GM12878 (cell line): ENCODE results near the gene NEK1. TPM values are rescaled to one million over a fixed set of nuclear protein-coding genes. Genes with fewer than 3 reads are reported as not detected.

Experiments used
- ATAC-seq: fragments of 200-7000 bp; cut with Tn5 transposase; 3 replicates; pipeline ENCODE4 v1.9.1; 2020; ENCODE audit warnings: mild to moderate bottlenecking, moderate library complexity
- BruUV-seq: library from RNA; stranded (reverse); fragments of 400-500 nt; replicated peaks from 2 replicates; lab custom pipeline; 2021; lab: Mats Ljungman, UMichigan
- CTCF ChIA-PET: fragments of 300-600 bp; sonication (Branson Sonifier 250); formaldehyde crosslinking; extraction: SDS; loops from one replicate; lab custom pipeline; 2021; ENCODE audit warnings: inconsistent platforms; lab: Yijun Ruan, JAX
- POLR2A ChIA-PET: fragments of 350-600 bp; formaldehyde crosslinking; extraction: SDS; loops from one replicate; lab custom pipeline; 2021; ENCODE audit warnings: inconsistent platforms; lab: Charles Lee
- RAD21 ChIA-PET: fragments of 300-600 bp; sonication (Branson Sonifier 250); formaldehyde crosslinking; loops from one replicate; lab custom pipeline; 2023; ENCODE audit warnings: antibody characterized with exemption; ENCODE audit not compliant: unreplicated experiment; lab: Charles Lee
- SMC1A ChIA-PET: fragments of 300-600 bp; sonication (Branson Sonifier 250); formaldehyde crosslinking; loops from one replicate; lab custom pipeline; 2023; ENCODE audit not compliant: unreplicated experiment, uncharacterized antibody; lab: Charles Lee
- DNase-seq: peaks from one replicate; pipeline ENCODE4 v3.0.0-alpha.2; 2011; ENCODE audit warnings: low read depth, low spot score
- FAIRE-seq: peaks from 3 replicates; lab custom pipeline; 2011; peaks lifted over from hg19 to GRCh38; lab: Jason Lieb, UNC
- H2AFZ ChIP-seq: 2 replicates; pipeline ENCODE4 v1.6.0; 2011; ENCODE audit warnings: low read depth, low read length, control low read depth; ENCODE audit not compliant: control insufficient read depth
- H3K27ac ChIP-seq: 2 replicates; pipeline ENCODE4 v1.5.1; 2011; ENCODE audit warnings: control low read depth; ENCODE audit not compliant: control insufficient read depth, insufficient read depth
- H3K27me3 ChIP-seq, 2 experiments: replicated peaks in 1 of 2; 2 replicates each; pipeline versions ENCODE4 v1.6.0 to v1.6.1; 2011; ENCODE audit warnings: low read length in 1 of 2; ENCODE audit not compliant: control insufficient read depth in 2 of 2, insufficient read depth in 2 of 2
- H3K36me3 ChIP-seq, 2 experiments: 2 replicates each; pipeline ENCODE4 v1.5.1; 2011; ENCODE audit warnings: low read length in 1 of 2; ENCODE audit not compliant: control insufficient read depth in 2 of 2, insufficient read depth in 2 of 2
- H3K4me1 ChIP-seq: 2 replicates; pipeline ENCODE4 v1.6.1; 2011; ENCODE audit warnings: mild to moderate bottlenecking, low read length, moderate library complexity, mixed read lengths; ENCODE audit not compliant: control insufficient read depth, insufficient read depth
- H3K4me2 ChIP-seq: 2 replicates; pipeline ENCODE4 v1.6.0; 2011; ENCODE audit warnings: control low read depth; ENCODE audit not compliant: control insufficient read depth, insufficient read depth
- H3K4me3 ChIP-seq: fragments of 200-600 bp; sonication (generic); 2 replicates; pipeline ENCODE4 v1.5.1; 2016
- H3K79me2 ChIP-seq: 2 replicates; pipeline ENCODE4 v1.6.0; 2011; ENCODE audit warnings: low read length; ENCODE audit not compliant: control insufficient read depth, insufficient read depth
- H3K9ac ChIP-seq: 2 replicates; pipeline ENCODE4 v1.8.0; 2011; ENCODE audit warnings: low read length, control low read depth, mixed read lengths; ENCODE audit not compliant: control insufficient read depth, insufficient read depth
- H3K9me3 ChIP-seq: replicated peaks from 3 replicates; pipeline ENCODE4 v1.5.1; 2011; ENCODE audit warnings: mild to moderate bottlenecking, low read length; ENCODE audit not compliant: control insufficient read depth, insufficient read depth
- H4K20me1 ChIP-seq: 2 replicates; pipeline ENCODE4 v1.6.0; 2011; ENCODE audit not compliant: control insufficient read depth, insufficient read depth
- EZH2 ChIP-seq: IDR thresholded peaks from 2 replicates; pipeline ENCODE4 v1.6.1; 2012; ENCODE audit warnings: low read depth, mild to moderate bottlenecking, control low read depth, inconsistent platforms, low read length, borderline replicate concordance; ENCODE audit not compliant: control insufficient read depth
- KLF5 ChIP-seq: fragments of 450-650 bp; IDR thresholded peaks from 2 replicates; pipeline ENCODE4 v1.6.1; 2014; ENCODE audit warnings: mild to moderate bottlenecking; ENCODE audit not compliant: partially characterized antibody
- MEF2A ChIP-seq: IDR thresholded peaks from 2 replicates; pipeline ENCODE4 v1.6.1; 2011; ENCODE audit warnings: low read depth, mild to moderate bottlenecking, low read length, moderate library complexity; ENCODE audit not compliant: insufficient read depth
- NFYA ChIP-seq: IDR thresholded peaks from 2 replicates; pipeline ENCODE4 v1.6.1; 2011; ENCODE audit warnings: low read depth, mild to moderate bottlenecking, low read length, improper control_type of control experiment, borderline replicate concordance
- NRF1 ChIP-seq: conservative IDR thresholded peaks from 2 replicates; pipeline ENCODE4 v1.6.1; 2011; ENCODE audit warnings: mild to moderate bottlenecking, low read depth, low read length, improper control_type of control experiment
- RBBP5 ChIP-seq: fragments of 200-600 bp; sonication (generic); conservative IDR thresholded peaks from 2 replicates; pipeline ENCODE4 v1.6.1; 2016
- SMC3 ChIP-seq: IDR thresholded peaks from 2 replicates; pipeline ENCODE4 v1.6.1; 2011; ENCODE audit warnings: low read length, improper control_type of control experiment, borderline replicate concordance
- STAT1 ChIP-seq: fragments of 450-650 bp; conservative IDR thresholded peaks from 2 replicates; pipeline ENCODE4 v1.6.1; 2014; ENCODE audit warnings: antibody characterized with exemption, mild to moderate bottlenecking
- SUZ12 ChIP-seq: fragments of 200-600 bp; sonication (generic); IDR thresholded peaks from one replicate; pipeline ENCODE4 v1.6.1; 2018; ENCODE audit warnings: antibody characterized with exemption, mild to moderate bottlenecking; ENCODE audit not compliant: unreplicated experiment
- TBL1XR1 ChIP-seq: IDR thresholded peaks from 2 replicates; pipeline ENCODE4 v1.6.1; 2012; ENCODE audit warnings: low read depth, low read length, improper control_type of control experiment
- WGBS: methylation state at CpG from one replicate; pipeline ENCODE4 v1.1.6; 2016; ENCODE audit warnings: low lambda C conversion rate; ENCODE audit not compliant: insufficient replicate concordance, insufficient coverage; ENCODE audit errors: missing lambda C conversion rate; 5-methylcytosine and 5-hydroxymethylcytosine counted together
- in situ Hi-C: fragments of 300-500 bp; cut with MboI; formaldehyde crosslinking; loops from 9 replicates; pipeline ENCODE4 v1.14.3; 2018; ENCODE audit warnings: mixed read lengths
- intact Hi-C: fragments of 100-400 bp; cut with micrococcal nuclease; formaldehyde crosslinking; loops from one replicate; pipeline ENCODE4 v1.14.2; 2022; ENCODE audit not compliant: unreplicated experiment
- polyA plus RNA-seq, 11 experiments: library from polyadenylated mRNA; depleted of rRNA in 4 of 11; unstranded in 6 of 11; stranded (reverse) in 5 of 11; fragments of >200 nt; fragmentation: Nextera tagmentation in 4 of 11; fragmentation: Illumina TruSeq in 1 of 11; extraction: Ambion mirVana in 4 of 11; extraction: Trizol in 1 of 11; gene quantifications; 1 replicate in 1 of 11; 2 replicates in 10 of 11; pipeline versions ENCODE4 v1.2.1 to v1.2.3, GENCODE V29; 2011 to 2016; ENCODE audit warnings: inconsistent platforms in 2 of 11, missing spikeins in 2 of 11, low read depth in 1 of 11
- total RNA-seq, 4 experiments: library from RNA; depleted of rRNA in 3 of 4; stranded (reverse); fragments of >200 nt in 3 of 4; fragmentation: Illumina TruSeq in 1 of 4; extraction: Trizol in 1 of 4; gene quantifications; 2 replicates each; pipeline versions ENCODE4 v1.2.1 to v1.2.3, GENCODE V29; 2013 to 2021

The NEK1 gene
- total and polyA plus RNA-seq, 10 of the 15 experiments (the other 5 are each of a cell fraction or from before 2014, with no cell fraction given): 4.9 to 16.1 (median 7.5) TPM

GRCh38 chr4:169644802-169645201, 32.4 kb upstream of the NEK1 start:
- Histone ChIP-seq H4K20me1 (no peaks in the 10 kb centered on the region), H3K79me2 (no peaks in the 10 kb centered on the region), H3K27ac (no peak overlapping the region), H3K4me1 (no peaks in the 10 kb centered on the region), H2AFZ (no peak overlapping the region), H3K36me3 (peaks cover 0 to 4% of the 10 kb centered on the region in 2 experiments; a peak in 2 of 4 replicates), H3K4me2 (no peak overlapping the region), H3K9me3 (no peaks in the 10 kb centered on the region), H3K4me3 (no peak overlapping the region), H3K9ac (no peak overlapping the region), H3K27me3 (no peaks in the 10 kb centered on the region)
- intact Hi-C loops (no loop called here), in situ Hi-C loops (no loop called here)
- RAD21 ChIA-PET: no interaction called here
- no TSS peak for BruUV-seq
- no peak for ATAC-seq
- POLR2A ChIA-PET: no interaction called here
- TF ChIP-seq SUZ12 (no peak), MEF2A (no peak), NRF1 (no peak), NFYA (no peak), SMC3 (no peak), TBL1XR1 (no peak), EZH2 (no peak), KLF5 (no peak), STAT1 (no peak), RBBP5 (no peak)
- CTCF ChIA-PET: interaction anchor here (2.3 to 3.1 kb wide), 2 partner anchors 11 to 14 kb away, joined by 6 to 14 read pairs; no protein-coding TSS in a partner anchor
- SMC1A ChIA-PET: interaction anchor here (0.9 kb wide), 1 partner anchor 11 kb away, joined by 3 read pairs; no protein-coding TSS in a partner anchor
- DNase-seq: no peak
- WGBS: 98% methylated on average over 7 of the region's 7 CpGs
- FAIRE-seq: no peak
